Kidney epithelial cell (primary cell): ENCODE results near the gene CCND1. TPM values are rescaled to one million over a fixed set of nuclear protein-coding genes. Genes with fewer than 3 reads are reported as not detected.

Experiments used
- DNase-seq: peaks from one replicate; pipeline ENCODE4 v3.0.0-alpha.2; 2010; ENCODE audit warnings: low read depth
- H3K27me3 ChIP-seq: 2 replicates; pipeline ENCODE4 v1.6.0; 2011; ENCODE audit warnings: low read length; ENCODE audit not compliant: control insufficient read depth, insufficient read depth
- H3K36me3 ChIP-seq: 2 replicates; pipeline ENCODE4 v1.5.1; 2011; ENCODE audit warnings: low read length; ENCODE audit not compliant: control insufficient read depth, insufficient read depth
- H3K4me3 ChIP-seq: 2 replicates; pipeline ENCODE4 v1.5.1; 2011; ENCODE audit warnings: low read depth, mild to moderate bottlenecking, control low read depth, low read length
- CTCF ChIP-seq: IDR thresholded peaks from 2 replicates; pipeline ENCODE4 v1.5.1; 2011; ENCODE audit warnings: mild to moderate bottlenecking, moderate library complexity, low read length, control low read depth, inconsistent platforms; ENCODE audit not compliant: insufficient read depth, poor library complexity, severe bottlenecking
- total RNA-seq: library from RNA; depleted of rRNA; stranded (reverse); fragments of >200 nt; gene quantifications from 2 replicates; pipeline ENCODE4 v1.2.3, GENCODE V29; 2015

The CCND1 gene
- total RNA-seq, 1 donor from 2014 or later, result 378 TPM

DNA sequence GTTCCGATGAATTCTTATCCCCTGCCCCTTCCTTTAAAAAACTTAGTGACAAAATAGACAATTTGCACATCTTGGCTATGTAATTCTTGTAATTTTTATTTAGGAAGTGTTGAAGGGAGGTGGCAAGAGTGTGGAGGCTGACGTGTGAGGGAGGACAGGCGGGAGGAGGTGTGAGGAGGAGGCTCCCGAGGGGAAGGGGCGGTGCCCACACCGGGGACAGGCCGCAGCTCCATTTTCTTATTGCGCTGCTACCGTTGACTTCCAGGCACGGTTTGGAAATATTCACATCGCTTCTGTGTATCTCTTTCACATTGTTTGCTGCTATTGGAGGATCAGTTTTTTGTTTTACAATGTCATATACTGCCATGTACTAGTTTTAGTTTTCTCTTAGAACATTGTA, 12.0 kb downstream of the CCND1 start:
- TF ChIP-seq CTCF, result no peak
- H3K36me3 ChIP-seq, result peaks cover 1% of the 10 kb centered on the region
- DNase-seq, result no peak

DNA sequence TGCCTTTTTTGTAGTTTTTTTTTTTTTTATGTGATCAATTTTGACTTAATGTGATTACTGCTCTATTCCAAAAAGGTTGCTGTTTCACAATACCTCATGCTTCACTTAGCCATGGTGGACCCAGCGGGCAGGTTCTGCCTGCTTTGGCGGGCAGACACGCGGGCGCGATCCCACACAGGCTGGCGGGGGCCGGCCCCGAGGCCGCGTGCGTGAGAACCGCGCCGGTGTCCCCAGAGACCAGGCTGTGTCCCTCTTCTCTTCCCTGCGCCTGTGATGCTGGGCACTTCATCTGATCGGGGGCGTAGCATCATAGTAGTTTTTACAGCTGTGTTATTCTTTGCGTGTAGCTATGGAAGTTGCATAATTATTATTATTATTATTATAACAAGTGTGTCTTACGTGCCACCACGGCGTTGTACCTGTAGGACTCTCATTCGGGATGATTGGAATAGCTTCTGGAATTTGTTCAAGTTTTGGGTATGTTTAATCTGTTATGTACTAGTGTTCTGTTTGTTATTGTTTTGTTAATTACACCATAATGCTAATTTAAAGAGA, 12.5 kb downstream of the CCND1 start:
- no peak for DNase-seq
- no peak overlapping the region for H3K4me3 ChIP-seq
- H3K36me3 ChIP-seq, result peaks cover 1% of the 10 kb centered on the region
- H3K27me3 ChIP-seq, result no peaks in the 10 kb centered on the region
- no peak for TF ChIP-seq CTCF

More for the DNA sequence above, 12.0 kb downstream of the CCND1 start:
- Histone ChIP-seq H3K4me3 (no peak overlapping the region), H3K27me3 (no peaks in the 10 kb centered on the region)

- Histone ChIP-seq H3K4me3 (no peak overlapping the region), H3K27me3 (no peaks in the 10 kb centered on the region), H3K36me3 (peaks cover 1% of the 10 kb centered on the region)
- TF ChIP-seq CTCF, result no peak
- no peak for DNase-seq
Measured at GRCh38 chr11:69654001-69654659, 13.2 kb downstream of the CCND1 start.

- no peak for TF ChIP-seq CTCF
- Histone ChIP-seq H3K27me3 (no peaks in the 10 kb centered on the region), H3K36me3 (peaks cover 1% of the 10 kb centered on the region), H3K4me3 (no peak overlapping the region)
- no peak for DNase-seq
Measured at GRCh38 chr11:69654660-69655478, 13.9 kb downstream of the CCND1 start.

DNA sequence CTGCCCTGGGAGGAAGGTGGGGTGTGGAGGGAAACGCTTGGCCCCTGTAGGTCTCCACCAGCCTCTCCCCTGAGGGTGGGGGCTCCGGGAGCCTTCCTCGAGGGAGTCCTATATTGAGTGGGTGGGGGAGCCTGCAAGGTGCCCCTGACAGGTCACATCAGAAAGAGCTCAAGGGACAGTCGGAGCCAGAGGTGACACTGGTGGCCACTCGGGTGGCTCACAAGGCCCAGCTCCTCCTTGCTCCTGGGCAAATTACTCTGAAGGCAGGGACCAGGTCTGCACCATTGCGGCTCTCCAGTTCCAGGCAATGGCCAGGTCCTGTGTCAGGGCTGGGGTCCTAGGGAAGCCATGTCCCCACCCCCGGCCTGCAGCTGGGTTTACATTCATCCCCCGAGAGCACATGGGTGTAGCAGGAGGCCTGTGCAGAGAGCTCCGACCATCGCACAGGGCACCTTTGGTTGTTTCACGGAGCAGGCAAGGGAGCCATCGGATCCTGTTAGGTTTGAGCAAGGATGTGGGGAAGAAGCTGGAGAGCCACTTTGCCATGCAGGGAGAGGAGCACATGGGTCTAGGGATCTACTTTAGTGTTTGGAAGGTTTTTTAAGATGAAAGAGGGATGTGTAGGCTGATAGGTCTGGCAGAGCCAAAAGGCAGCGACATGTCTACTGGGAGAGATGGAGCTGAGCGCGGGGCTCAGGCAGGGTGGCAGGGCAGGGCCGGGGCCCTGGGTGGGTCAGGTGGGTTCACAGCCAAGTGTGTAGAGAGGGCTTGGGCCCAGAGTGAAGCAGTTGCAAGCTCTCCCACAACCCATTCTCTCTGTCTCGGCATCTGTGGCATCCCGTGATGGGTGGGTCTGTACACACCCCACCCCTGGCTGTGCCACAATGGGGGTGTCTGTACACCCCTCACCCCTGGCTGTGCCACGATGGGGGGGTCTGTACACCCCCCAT, 14.8 kb downstream of the CCND1 start:
- Histone ChIP-seq H3K4me3 (no peak overlapping the region), H3K27me3 (no peaks in the 10 kb centered on the region), H3K36me3 (no peaks in the 10 kb centered on the region)
- DNase-seq, result no peak
- TF ChIP-seq CTCF, result no peak
